NCI-H128 (cell line): ENCODE data around the gene SLC17A8.

Source experiments
- DNase-seq: peaks from one replicate; lab custom pipeline; 2025; ENCODE audit not compliant: unreplicated experiment; lab: John Stamatoyannopoulos, UW

The SLC17A8 gene

DNA sequence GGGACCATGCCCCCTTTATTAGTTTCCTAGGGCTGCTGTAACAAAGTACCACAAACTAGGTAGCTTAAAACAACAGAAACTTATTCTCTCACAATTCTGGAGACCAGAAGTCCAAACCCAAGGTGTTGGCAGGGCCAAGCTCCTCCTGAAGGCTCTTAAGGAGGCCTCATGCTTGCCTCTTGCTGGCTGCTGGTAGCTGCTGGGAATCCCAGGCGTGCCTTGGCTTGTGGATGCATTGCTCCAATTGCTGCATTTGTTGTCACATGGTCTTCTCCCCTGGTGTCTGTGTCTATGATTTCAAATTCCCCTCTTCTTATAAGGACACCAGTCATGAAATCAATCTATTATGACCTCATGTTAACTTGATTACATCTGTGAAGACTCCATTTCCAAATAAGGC is 11.2 kb downstream of the SLC17A8 start:
- DNase-seq = no peak

GRCh38 chr12:100371146-100371545 is 14.3 kb downstream of the SLC17A8 start:
- no peak for DNase-seq

DNA sequence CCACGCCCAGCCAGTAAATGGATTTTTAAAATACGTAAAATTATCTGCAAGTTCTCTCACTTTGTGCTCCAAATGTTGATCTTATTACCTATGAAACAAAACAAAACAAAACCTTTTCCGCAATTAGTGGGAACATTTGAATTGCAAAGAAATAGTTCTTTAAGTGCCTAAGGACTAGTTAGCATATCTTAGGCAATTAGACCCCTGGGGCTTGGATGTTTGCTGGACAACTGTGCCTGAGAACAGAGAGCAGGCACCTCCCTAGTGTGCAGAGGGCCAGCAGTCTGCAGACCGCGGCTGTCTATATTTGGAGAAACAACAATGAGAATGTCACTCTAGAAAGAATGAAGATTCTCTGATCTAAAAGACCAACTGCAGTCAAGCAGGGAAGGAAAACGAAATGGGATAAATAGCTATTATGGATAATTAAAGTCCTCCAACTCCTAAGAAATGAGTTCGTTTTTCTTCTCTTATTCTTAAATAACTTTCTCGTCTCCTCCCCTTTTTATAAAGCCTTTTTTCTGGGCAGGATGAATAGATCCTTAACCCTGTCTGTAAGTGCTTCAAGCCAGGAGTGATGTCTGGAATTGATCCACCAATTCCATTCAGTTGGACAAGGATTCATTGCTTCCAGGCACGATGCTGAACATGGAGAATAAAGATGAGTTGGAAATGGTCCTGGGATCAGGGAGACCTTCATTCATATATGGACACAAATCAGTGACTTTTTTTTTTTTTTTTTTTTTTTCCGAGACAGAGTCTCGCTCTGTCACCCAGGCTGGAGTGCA is 16.2 kb downstream of the SLC17A8 start:
- no peak for DNase-seq

- DNase-seq = peak; percentile 26
These were observed 18.3 kb downstream of the SLC17A8 start for GRCh38 chr12:100375038-100375735.

DNA sequence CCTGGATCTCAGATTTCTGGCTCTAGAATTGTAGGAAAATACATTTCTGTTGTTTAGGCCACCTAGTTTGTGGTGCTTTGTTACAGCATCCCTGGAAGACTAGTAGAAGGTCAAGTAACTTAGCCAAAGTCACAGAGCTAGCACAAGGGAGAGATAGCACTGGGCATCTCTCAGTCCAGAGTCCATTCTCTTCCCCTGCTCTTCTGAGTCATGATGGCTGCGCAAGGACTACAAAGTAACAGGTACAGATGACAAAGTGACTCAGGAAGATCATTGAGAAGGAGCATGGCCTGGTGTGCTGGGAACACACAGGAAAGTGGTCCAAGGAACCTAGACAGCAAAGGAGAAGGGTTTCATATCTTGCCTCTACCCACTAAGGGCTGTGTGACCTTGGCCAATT is 19.3 kb downstream of the SLC17A8 start:
- no peak for DNase-seq

GRCh38 chr12:100381379-100381778 is 24.5 kb downstream of the SLC17A8 start:
- DNase-seq = no peak

GRCh38 chr12:100382338-100382737 is 25.5 kb downstream of the SLC17A8 start:
- no peak for DNase-seq

- no peak for DNase-seq
These were observed 27.0 kb downstream of the SLC17A8 start for GRCh38 chr12:100383586-100384558.

GRCh38 chr12:100384559-100384935 is 27.7 kb downstream of the SLC17A8 start:
- no peak for DNase-seq

GRCh38 chr12:100388382-100388781 is 31.5 kb downstream of the SLC17A8 start:
- DNase-seq = no peak

DNA sequence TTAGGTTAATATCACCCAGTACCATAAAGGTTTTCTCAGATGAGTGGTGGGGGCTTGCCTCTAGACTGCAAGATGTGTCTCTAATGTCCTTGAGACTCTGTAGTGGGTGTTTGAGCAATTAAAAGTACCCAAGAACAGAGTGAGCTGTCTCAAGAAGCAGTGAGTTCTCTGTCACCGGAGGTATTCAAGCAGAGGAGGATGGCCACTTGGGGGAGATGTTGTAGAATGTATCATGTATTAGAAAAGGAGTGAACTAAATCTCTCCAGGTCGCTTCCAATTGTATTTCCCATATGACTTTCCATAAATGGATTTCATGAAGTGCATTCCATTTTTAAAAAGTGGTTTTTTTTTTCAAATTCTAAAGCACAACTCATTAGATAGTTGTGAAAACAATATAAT is 35.0 kb downstream of the SLC17A8 start:
- DNase-seq = no peak

DNA sequence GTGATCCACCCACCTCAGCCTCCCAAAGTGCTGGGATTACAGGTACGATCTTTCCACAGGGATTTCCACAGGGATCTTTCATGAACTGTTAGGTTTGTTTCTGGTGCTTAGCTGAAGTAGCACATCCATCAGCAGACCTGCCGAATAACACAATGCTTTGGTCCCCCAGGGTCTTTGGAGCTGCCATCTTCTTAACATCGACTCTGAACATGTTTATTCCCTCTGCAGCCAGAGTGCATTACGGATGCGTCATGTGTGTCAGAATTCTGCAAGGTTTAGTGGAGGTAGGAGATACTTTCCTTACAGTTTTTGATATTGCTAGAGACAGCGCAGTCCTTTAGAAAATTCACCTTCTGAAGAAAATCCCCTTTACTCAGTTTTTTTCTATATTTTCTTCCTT is 36.3 kb downstream of the SLC17A8 start:
- DNase-seq = no peak

GRCh38 chr12:100395811-100396210 is 38.9 kb downstream of the SLC17A8 start:
- DNase-seq = no peak

GRCh38 chr12:100398307-100398706 is 41.4 kb downstream of the SLC17A8 start:
- DNase-seq = no peak

- DNase-seq = no peak
These were observed 42.2 kb downstream of the SLC17A8 start for GRCh38 chr12:100399095-100399494.

DNA sequence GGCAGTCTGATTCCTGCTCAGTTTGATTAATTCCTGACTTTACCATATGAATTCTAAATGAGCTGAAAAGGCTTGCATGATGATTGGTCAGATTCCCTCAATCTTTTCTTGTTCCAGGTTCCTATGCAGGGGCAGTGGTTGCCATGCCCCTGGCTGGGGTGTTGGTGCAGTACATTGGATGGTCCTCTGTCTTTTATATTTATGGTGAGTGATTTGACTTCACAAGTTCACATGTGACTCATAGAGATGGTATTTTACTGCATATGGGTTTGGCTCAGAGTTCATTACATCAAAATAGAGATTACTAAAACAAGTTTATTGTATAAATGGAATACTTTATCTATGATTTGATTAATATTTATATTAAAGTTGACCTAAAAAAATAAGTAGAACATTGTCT is 44.8 kb downstream of the SLC17A8 start:
- DNase-seq = no peak

- DNase-seq = no peak
These were observed 45.9 kb downstream of the SLC17A8 start for GRCh38 chr12:100402763-100403162.

DNA sequence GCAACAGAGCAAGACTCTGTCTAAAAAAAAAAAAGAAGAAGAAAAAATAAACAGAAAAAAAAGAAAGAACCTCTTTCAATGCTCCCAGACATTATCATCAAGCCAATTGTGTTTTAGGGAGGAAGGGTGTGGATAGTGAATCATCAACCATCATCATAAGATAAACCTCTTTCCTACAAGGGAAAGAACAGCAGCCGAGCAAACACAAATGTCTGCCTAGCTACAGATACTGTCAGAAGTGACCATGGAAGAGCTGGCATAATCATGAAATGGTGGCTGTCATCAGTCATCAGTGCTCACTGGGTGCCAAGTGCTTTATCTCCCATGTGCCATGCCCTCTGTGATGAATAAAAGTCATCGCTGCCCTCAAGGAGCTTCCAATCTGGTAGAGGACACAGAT is 46.6 kb downstream of the SLC17A8 start:
- DNase-seq = no peak

DNA sequence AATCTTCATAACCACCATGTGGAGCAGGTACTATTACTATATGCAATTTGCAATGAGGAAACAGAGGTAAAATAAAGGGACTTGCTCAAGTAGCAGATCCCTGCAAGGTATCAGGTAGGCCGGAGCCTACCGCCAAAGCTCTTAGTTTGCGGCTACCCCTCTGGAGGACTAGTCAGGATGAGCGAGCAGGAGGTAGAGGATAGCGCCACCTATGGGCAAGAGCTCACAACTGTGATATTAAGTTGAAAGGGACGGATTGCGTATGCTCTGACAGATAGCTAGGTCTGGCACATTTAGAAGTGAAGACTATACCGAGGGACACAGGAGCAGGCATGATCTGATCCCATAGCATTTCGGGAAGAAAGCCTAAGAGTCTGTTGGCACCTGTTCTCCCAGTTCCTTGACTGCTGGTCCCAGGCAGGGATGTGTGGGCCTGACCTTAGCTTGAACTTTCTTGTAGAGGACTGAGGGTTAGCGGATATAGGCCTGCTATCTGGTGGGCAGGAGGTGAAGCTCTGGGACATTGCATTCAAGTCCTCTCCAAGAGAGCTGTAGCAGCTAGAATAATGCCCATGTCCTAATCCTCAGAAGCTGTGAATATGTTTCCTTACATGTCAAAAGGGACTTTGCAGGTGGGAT is 48.0 kb downstream of the SLC17A8 start:
- no peak for DNase-seq

GRCh38 chr12:100413001-100413400 is 56.1 kb downstream of the SLC17A8 start:
- DNase-seq = no peak

- no peak for DNase-seq
These were observed 57.9 kb downstream of the SLC17A8 start for GRCh38 chr12:100414739-100415138.
